VCaP (cell line): ENCODE measurements around the gene ESF1.

Experiments
- H3K27ac ChIP-seq: fragments of 450-650 bp; 2 replicates; pipeline ENCODE4 v1.5.1; 2017
- TF ChIP-seq, protein P1 (sequence below): fragments of 450-650 bp; conservative IDR thresholded peaks from 2 replicates; pipeline ENCODE4 v1.5.1; 2017; ENCODE audit warnings: mild to moderate bottlenecking, moderate library complexity

ESF1 gene

DNA sequence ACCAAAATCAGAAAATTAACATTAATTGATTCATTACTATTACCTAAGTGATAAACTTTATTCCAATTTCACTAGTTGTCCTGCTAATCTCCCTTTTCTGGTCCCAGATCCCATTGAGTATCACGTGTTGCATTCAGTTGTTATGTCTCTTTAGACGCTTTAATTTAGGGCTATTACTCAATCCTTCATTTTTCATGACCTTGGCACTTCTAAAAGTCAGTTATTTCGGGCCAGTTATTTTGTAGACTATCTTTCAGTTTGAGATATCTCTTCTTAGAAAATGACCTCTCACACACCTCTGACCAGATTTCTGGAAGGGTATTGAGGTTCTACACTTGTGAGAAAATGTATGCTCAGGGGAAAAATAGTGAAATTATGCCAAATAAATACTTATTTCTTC lies 112.0 kb downstream of the ESF1 start:
- H3K27ac ChIP-seq, result no peak overlapping the region
- TF ChIP-seq, protein P1, sequence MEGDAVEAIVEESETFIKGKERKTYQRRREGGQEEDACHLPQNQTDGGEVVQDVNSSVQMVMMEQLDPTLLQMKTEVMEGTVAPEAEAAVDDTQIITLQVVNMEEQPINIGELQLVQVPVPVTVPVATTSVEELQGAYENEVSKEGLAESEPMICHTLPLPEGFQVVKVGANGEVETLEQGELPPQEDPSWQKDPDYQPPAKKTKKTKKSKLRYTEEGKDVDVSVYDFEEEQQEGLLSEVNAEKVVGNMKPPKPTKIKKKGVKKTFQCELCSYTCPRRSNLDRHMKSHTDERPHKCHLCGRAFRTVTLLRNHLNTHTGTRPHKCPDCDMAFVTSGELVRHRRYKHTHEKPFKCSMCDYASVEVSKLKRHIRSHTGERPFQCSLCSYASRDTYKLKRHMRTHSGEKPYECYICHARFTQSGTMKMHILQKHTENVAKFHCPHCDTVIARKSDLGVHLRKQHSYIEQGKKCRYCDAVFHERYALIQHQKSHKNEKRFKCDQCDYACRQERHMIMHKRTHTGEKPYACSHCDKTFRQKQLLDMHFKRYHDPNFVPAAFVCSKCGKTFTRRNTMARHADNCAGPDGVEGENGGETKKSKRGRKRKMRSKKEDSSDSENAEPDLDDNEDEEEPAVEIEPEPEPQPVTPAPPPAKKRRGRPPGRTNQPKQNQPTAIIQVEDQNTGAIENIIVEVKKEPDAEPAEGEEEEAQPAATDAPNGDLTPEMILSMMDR, result no peak

DNA sequence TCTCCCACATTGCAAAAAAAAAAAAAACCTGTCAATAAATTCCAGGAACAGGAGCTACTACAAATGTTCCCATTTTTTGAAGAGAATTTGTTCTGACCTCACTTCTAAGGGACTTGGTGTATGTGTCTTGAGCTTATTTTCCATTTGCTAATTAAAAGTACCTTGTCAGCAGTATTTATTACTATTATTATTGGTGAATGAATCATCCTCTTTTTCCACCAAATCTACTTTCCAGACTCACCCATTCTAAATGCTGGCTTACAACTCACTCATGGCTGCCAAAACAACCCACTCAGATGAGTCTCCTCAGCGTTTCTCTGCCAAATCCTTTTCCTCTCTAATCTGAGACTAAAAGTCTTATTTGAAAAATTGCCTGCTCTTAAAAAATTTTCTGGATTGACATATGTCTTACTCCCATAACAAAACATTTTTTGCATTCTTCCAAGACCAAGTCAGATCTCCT lies 112.8 kb downstream of the ESF1 start:
- TF ChIP-seq, protein P1, result no peak
- no peak overlapping the region for H3K27ac ChIP-seq

DNA sequence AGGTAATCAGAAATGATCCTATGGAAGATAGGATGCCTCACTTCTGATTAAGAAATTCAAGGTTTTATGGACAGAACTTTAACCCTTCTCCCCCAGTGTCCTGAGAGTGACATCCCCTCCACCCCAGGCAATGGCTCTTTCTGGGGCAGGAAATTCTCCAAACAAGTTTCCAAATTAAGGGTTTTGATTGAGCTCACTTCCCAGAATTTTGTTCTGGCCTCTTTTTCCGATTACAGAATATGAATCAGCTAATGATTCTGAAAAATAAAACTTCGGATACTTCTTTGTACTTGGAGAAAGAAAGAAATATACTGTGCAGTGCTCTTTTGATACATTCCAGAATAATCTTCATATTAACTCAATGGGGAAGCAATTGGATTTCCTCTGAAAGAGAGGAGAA lies 113.2 kb downstream of the ESF1 start:
- TF ChIP-seq, protein P1, result no peak
- no peak overlapping the region for H3K27ac ChIP-seq

DNA sequence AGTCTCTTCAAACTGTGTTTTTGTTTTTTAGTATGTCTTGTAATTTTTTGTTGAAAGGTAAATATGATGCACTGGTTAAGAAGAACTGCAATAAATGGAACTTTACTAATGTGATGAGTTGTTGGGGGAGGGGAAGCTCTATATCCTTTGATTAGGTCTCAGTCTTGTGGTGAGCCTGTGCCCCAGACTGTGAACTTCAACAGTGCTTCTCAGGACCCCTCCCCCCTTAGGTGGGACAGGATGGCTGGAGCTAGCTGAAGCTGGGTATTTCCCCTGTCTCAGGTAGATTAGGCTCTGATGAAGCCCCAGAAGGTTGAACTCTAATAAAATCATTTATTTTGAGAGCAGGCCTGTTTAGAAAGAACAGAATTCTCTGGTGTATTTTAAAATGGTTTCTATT lies 114.6 kb downstream of the ESF1 start:
- H3K27ac ChIP-seq, result no peak overlapping the region
- TF ChIP-seq, protein P1, result no peak

DNA sequence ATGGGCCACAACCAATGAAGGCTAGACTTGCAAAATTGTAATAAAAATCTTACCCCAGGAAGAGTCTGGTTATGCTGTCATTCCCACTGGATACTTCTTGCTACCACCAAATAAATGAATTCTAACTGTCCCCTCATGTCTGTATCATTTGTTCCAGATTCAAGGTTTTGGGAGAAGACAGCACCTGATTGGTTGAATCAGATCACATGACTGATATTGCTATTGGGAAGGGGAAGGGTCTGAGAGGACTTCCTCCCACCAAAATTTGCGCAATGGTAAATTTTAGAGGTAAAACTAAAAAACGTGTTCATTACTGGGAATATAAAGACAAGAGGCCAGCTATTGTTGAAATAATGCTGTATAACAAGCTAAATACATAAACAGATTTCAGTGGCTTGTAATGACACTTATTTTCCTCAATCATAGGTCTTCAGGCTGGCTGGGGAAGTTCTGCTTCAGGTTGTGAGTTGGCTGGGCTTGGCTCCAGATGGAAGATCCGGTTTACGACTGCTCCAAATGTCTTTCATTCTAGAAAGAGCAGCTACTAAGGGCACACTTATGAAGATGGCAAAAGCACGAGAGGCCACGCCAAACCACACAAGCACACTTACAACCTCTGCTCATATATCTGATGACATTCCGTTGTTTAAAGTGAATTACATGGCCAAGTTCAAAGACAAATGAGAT lies 118.9 kb downstream of the ESF1 start:
- TF ChIP-seq, protein P1, result no peak
- H3K27ac ChIP-seq, result no peak overlapping the region
